Peyer's patch (tissue), 4 donors: ENCODE measurements around the gene ST7.

Experiments
- POLR2A ChIP-seq, 2 donors: fragments of 450-650 bp; IDR thresholded peaks; one replicate each; pipeline ENCODE4 v1.5.1; 2017; ENCODE audit warnings: antibody characterized with exemption in 2 of 2, mild to moderate bottlenecking in 2 of 2, moderate library complexity in 2 of 2
- TF ChIP-seq, protein P1 (sequence below), 6 experiments: fragments of 450-650 bp in 4 of 6; fragments of 200-600 bp in 2 of 6; sonication (generic) in 1 of 6; IDR thresholded peaks; one replicate each; pipeline ENCODE4 v1.5.1; 2017 to 2019; ENCODE audit warnings: antibody characterized with exemption in 6 of 6, mild to moderate bottlenecking in 3 of 6, moderate library complexity in 1 of 6

DNA sequence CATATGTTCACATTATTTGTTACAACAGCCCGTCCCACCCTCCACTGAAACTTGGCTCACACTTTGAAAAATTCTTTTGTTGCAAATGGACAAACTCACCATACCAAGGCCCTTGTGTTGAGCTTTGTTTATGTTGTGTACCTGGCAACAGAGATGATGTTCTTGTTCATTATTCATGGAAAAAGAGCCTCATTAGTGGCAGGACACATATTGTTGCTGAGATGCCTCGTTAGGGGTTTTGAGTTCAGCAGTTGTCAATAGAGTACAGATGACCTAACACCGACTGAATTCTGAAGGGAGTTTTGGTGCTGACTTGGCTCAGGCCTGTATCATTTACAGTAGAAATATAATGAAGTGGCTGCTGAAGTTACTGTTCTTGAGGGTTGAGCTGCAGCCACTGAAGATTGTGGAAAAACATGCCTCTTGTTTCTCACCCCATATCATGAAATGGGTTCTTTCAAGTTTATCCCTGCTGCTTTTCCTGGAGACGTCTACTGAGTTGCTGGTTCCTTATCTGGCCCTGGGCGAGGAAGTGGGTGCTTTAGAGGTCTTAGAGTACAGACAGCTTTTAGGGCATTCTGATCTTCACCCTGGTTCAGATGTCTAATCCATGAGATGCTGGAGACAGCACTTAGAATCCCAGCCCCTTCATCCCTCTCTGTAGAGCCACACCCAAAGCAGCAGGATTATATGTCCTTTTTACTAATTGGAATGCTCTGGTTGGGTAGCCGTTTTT lies 219.9 kb downstream of the ST7 start:
- TF ChIP-seq, protein P1, sequence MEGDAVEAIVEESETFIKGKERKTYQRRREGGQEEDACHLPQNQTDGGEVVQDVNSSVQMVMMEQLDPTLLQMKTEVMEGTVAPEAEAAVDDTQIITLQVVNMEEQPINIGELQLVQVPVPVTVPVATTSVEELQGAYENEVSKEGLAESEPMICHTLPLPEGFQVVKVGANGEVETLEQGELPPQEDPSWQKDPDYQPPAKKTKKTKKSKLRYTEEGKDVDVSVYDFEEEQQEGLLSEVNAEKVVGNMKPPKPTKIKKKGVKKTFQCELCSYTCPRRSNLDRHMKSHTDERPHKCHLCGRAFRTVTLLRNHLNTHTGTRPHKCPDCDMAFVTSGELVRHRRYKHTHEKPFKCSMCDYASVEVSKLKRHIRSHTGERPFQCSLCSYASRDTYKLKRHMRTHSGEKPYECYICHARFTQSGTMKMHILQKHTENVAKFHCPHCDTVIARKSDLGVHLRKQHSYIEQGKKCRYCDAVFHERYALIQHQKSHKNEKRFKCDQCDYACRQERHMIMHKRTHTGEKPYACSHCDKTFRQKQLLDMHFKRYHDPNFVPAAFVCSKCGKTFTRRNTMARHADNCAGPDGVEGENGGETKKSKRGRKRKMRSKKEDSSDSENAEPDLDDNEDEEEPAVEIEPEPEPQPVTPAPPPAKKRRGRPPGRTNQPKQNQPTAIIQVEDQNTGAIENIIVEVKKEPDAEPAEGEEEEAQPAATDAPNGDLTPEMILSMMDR (IDR thresholded peaks at IDR 0.05): no peak
- TF ChIP-seq POLR2A (IDR thresholded peaks at IDR 0.05): no peak
